Left hindlimb (tissue), 1 donor: Measurements from ENCODE around the gene GIMAP1.
"Not testable (repeated sequence)": the region's sequence is repeated elsewhere in the genome, so short reads cannot be mapped to it uniquely, and the experiment has no call there.

Experiments used
- DNase-seq: peaks from one replicate; pipeline ENCODE4 v3.0.0-alpha.2; 2018

Gene GIMAP1

GRCh38 chr7:150716368-150716767 is at the start of gene GIMAP1:
Gene GIMAP1, plus strand, starts transcription at chr7:150716613. Its CDS starts 2,435 bp downstream, at chr7:150719048.
- peak; percentile 46 for DNase-seq

GRCh38 chr7:150668472-150668911 is 47.9 kb upstream of the GIMAP1 start:
- no peak for DNase-seq

- DNase-seq, result no peak
These were observed 47.4 kb upstream of the GIMAP1 start for GRCh38 chr7:150668977-150669376.

- not testable (repeated sequence) for DNase-seq
These were observed 44.4 kb upstream of the GIMAP1 start for GRCh38 chr7:150671798-150672585.

GRCh38 chr7:150675714-150676113 is 40.7 kb upstream of the GIMAP1 start:
- DNase-seq, result no peak

- not testable (repeated sequence) for DNase-seq
These were observed 40.1 kb upstream of the GIMAP1 start for GRCh38 chr7:150676276-150676675.

- DNase-seq, result not testable (repeated sequence)
These were observed 39.6 kb upstream of the GIMAP1 start for GRCh38 chr7:150676854-150677253.

GRCh38 chr7:150678601-150679000 is 37.8 kb upstream of the GIMAP1 start:
- DNase-seq, result not testable (repeated sequence)

GRCh38 chr7:150680364-150680763 is 36.0 kb upstream of the GIMAP1 start:
- DNase-seq, result not testable (repeated sequence)

GRCh38 chr7:150685219-150686029 is 31.0 kb upstream of the GIMAP1 start, which contains the start of gene GIMAP2:
Gene GIMAP2, plus strand, starts transcription at chr7:150685706. Its CDS starts 1,354 bp downstream, at chr7:150687060.
- DNase-seq, result no peak

GRCh38 chr7:150686030-150686631 is 30.3 kb upstream of the GIMAP1 start:
- DNase-seq, result no peak

- DNase-seq, result no peak
These were observed 27.8 kb upstream of the GIMAP1 start for GRCh38 chr7:150688630-150689029.

- no peak for DNase-seq
These were observed 20.8 kb upstream of the GIMAP1 start for GRCh38 chr7:150695654-150696053.

- DNase-seq, result no peak
These were observed 13.2 kb upstream of the GIMAP1 start for GRCh38 chr7:150703209-150703608.

GRCh38 chr7:150715293-150715692 is 1.1 kb upstream of the GIMAP1 start:
- no peak for DNase-seq

GRCh38 chr7:150715738-150716137 is 675 bp upstream of the GIMAP1 start:
- DNase-seq, result no peak

- no peak for DNase-seq
These were observed 526 bp downstream of the GIMAP1 start for GRCh38 chr7:150716939-150717338.

- no peak for DNase-seq
These were observed 1.5 kb downstream of the GIMAP1 start for GRCh38 chr7:150717814-150718420.

GRCh38 chr7:150719436-150719835 is 3.0 kb downstream of the GIMAP1 start:
- no peak for DNase-seq

GRCh38 chr7:150719960-150720891 is 3.8 kb downstream of the GIMAP1 start:
- no peak for DNase-seq

GRCh38 chr7:150721970-150722373 is 5.6 kb downstream of the GIMAP1 start:
- no peak for DNase-seq
